Mammary epithelial cell (primary cell): ENCODE data around the gene SHISA4.

Experiments
- CTCF ChIP-seq, 2 donors: IDR thresholded peaks in 1 of 2; conservative IDR thresholded peaks in 1 of 2; 2 replicates each; pipeline ENCODE4 v1.5.1; 2011 to 2012; ENCODE audit warnings: inconsistent platforms in 2 of 2, low read length in 2 of 2, mild to moderate bottlenecking in 2 of 2, control low read depth in 1 of 2, low read depth in 1 of 2; ENCODE audit not compliant: insufficient read depth in 1 of 2; ENCODE audit errors: extremely low read depth in 1 of 2
- EZH2 ChIP-seq: IDR thresholded peaks from 2 replicates; pipeline ENCODE4 v1.6.1; 2012; ENCODE audit warnings: low read length, inconsistent platforms, borderline replicate concordance

GRCh38 chr1:201874672-201875071 lies 14.0 kb upstream of the SHISA4 start:
- TF ChIP-seq CTCF (conservative IDR thresholded peaks at IDR 0.05 in 1 of 2, IDR thresholded peaks at IDR 0.05 in 1 of 2; ENCODE audit: extremely low read depth in 1 of 2, insufficient read depth in 1 of 2, low read depth in 1 of 2, low read length in 2 of 2), result no peak
- no peak for TF ChIP-seq EZH2
